ENCODE results near the gene ATP2C2. TPM values are rescaled to one million over a fixed set of nuclear protein-coding genes. Genes with fewer than 3 reads are reported as not detected.

The ATP2C2 gene
- polyA plus RNA-seq, 1 donor (not counting 4 experiments of a cell fraction or from before 2014, with no cell fraction given): 0.96 TPM

DNA sequence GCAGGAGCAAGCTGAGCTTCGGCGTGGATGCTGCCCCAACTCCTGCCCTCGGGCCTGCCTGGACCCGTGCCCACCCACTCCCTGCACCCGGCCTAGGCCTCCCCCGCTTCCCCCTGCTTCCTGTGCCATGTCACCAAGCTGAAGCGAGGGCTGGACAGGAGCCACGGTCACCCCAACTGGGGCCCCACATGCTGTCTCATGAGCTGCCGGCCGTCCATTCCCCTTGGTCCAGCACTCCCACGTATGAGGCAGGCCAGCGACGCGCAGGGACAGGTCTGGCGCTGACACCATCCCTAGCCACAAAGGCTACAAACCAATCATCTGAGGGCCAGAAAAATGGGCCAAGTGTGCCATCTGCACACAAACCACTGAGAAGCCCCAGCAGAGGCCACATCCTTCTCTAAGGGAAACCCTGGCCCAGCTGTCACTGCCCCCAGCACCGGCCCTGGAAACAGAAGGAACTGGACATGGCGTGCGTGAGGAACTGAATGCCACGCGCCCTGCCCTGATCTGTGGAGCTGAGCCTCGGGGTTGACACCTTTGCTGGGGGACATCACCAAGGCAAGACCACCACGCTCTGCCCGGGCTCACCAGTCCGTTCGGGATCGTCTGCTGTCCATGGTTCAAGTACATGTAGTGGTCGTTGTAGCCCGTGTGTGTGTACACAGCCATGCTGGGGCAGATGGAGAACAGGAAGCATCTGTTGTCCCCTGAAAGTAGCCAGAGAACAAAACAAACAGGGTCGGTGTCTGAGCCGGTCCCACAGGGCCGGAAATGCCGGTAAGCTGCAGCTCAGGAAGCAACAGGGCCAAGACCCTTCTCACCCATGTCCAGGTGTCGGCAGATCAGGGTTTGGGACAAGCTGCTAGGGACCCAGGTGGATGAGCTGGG is 113.9 kb downstream of the ATP2C2 start:
- peaks cover 40 to 61% of the 10 kb centered on the region in 2 experiments for H3K36me3 ChIP-seq (ENCODE audit: control insufficient read depth in 2 of 2, extremely low read depth in 1 of 2, insufficient read depth in 2 of 2, low read length in 2 of 2)
- H3K4me1 ChIP-seq (ENCODE audit: control insufficient read depth, extremely low read depth, insufficient read depth, low read length): no peaks in the 10 kb centered on the region
- no peak overlapping the region for H3K4me2 ChIP-seq (ENCODE audit: control insufficient read depth, extremely low read depth, insufficient read depth, low read depth, low read length)
- FAIRE-seq: no peak
- no peak overlapping the region for H3K27ac ChIP-seq (ENCODE audit: control insufficient read depth, insufficient read depth, low read length)
- DNase-seq (ENCODE audit: low read depth, low spot score): no peak
- dilution Hi-C loops (cut with MboI; ENCODE audit: extremely low pct_ligation_motif_present, low sequenced_read_pairs): no loop called here
- H3K27me3 ChIP-seq (ENCODE audit: control insufficient read depth, extremely low read depth, insufficient read depth, low read length): no peaks in the 10 kb centered on the region
- H3K4me3 ChIP-seq (ENCODE audit: control insufficient read depth in 2 of 3, extremely low read depth in 1 of 3, insufficient read depth in 2 of 3, low read depth in 1 of 3, low read length in 3 of 3): no peak overlapping the region
- peaks cover 9% of the 10 kb centered on the region for H3K79me2 ChIP-seq (ENCODE audit: control insufficient read depth, insufficient read depth, low read length)
- no peaks in the 10 kb centered on the region for H3K9me3 ChIP-seq (ENCODE audit: control insufficient read depth, low read depth, low read length)
- no peak overlapping the region for H3K9ac ChIP-seq (ENCODE audit: control insufficient read depth, extremely low read depth, insufficient read depth, low read length)
- H2AFZ ChIP-seq (ENCODE audit: control insufficient read depth, low read length): no peak overlapping the region
- peaks cover 5% of the 10 kb centered on the region for H4K20me1 ChIP-seq (ENCODE audit: control insufficient read depth, extremely low read depth, insufficient read depth, low read length)
- TF ChIP-seq EZH2 (IDR thresholded peaks at IDR 0.05; ENCODE audit: low read length): no peak
- TF ChIP-seq, protein P1, sequence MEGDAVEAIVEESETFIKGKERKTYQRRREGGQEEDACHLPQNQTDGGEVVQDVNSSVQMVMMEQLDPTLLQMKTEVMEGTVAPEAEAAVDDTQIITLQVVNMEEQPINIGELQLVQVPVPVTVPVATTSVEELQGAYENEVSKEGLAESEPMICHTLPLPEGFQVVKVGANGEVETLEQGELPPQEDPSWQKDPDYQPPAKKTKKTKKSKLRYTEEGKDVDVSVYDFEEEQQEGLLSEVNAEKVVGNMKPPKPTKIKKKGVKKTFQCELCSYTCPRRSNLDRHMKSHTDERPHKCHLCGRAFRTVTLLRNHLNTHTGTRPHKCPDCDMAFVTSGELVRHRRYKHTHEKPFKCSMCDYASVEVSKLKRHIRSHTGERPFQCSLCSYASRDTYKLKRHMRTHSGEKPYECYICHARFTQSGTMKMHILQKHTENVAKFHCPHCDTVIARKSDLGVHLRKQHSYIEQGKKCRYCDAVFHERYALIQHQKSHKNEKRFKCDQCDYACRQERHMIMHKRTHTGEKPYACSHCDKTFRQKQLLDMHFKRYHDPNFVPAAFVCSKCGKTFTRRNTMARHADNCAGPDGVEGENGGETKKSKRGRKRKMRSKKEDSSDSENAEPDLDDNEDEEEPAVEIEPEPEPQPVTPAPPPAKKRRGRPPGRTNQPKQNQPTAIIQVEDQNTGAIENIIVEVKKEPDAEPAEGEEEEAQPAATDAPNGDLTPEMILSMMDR (optimal IDR thresholded peaks at IDR 0.05 in 1 of 3, IDR thresholded peaks at IDR 0.05 in 1 of 3, conservative IDR thresholded peaks at IDR 0.05 in 1 of 3; ENCODE audit: extremely low read depth in 1 of 3, insufficient read depth in 2 of 3, low read length in 3 of 3): no peak
- H3K9me1 ChIP-seq (ENCODE audit: control insufficient read depth, extremely low read depth, insufficient read depth, low read length): no peaks in the 10 kb centered on the region

DNA sequence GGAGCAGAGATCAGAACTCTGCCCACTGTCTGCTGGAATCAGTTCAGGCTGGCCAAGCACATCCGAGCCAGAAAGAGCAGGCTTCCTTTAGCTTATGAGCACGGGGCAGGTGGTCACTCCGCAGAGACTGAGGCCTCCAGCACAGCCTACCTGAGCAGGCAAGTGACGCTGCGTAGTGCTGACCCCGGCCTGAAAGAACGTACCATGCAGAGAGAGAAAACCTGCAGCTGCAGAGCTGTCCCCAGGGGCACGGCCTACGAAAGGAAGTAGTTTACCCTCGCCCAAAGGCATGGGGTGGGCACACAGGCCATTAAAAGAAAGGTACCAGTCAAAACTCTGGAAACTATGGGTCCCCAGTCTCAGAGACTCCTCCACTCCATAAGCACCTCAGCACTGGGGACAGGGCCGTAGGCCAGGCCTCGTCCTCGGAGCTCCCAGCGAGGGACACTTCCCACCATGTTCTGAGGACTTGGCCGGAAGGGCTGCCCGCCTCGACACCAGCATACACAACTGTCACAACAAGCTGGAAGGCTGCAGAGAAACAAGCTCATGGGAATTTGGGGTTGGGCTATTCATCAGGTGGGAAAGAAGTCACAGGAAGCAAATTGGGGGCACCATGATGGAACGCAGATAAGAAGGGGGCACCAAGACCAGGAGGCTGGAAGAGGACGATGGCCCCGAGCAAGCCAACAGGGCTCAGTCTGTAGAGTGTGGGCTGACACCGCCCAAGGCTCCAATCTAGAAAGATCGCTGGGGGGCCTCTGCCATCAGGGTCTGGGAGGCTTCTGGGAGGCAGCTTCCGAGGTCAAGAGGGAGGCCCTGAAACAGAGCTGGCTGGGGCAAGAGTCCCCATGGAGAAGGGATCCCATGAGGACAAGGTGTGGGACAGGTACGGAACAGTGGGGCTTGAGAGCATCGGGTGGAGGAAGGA is 114.9 kb downstream of the ATP2C2 start:
- Histone ChIP-seq H3K9me3 (ENCODE audit: control insufficient read depth, low read depth, low read length) (no peaks in the 10 kb centered on the region), H2AFZ (ENCODE audit: control insufficient read depth, low read length) (no peak overlapping the region), H3K4me2 (ENCODE audit: control insufficient read depth, extremely low read depth, insufficient read depth, low read depth, low read length) (no peak overlapping the region), H3K9ac (ENCODE audit: control insufficient read depth, extremely low read depth, insufficient read depth, low read length) (no peak overlapping the region), H3K27ac (ENCODE audit: control insufficient read depth, insufficient read depth, low read length) (no peak overlapping the region), H3K9me1 (ENCODE audit: control insufficient read depth, extremely low read depth, insufficient read depth, low read length) (no peaks in the 10 kb centered on the region), H4K20me1 (ENCODE audit: control insufficient read depth, extremely low read depth, insufficient read depth, low read length) (peaks cover 5% of the 10 kb centered on the region), H3K27me3 (ENCODE audit: control insufficient read depth, extremely low read depth, insufficient read depth, low read length) (no peaks in the 10 kb centered on the region), H3K4me3 (ENCODE audit: control insufficient read depth in 2 of 3, extremely low read depth in 1 of 3, insufficient read depth in 2 of 3, low read depth in 1 of 3, low read length in 3 of 3) (no peak overlapping the region), H3K4me1 (ENCODE audit: control insufficient read depth, extremely low read depth, insufficient read depth, low read length) (no peaks in the 10 kb centered on the region), H3K36me3 (ENCODE audit: control insufficient read depth in 2 of 2, extremely low read depth in 1 of 2, insufficient read depth in 2 of 2, low read length in 2 of 2) (peaks cover 44 to 61% of the 10 kb centered on the region in 2 experiments), H3K79me2 (ENCODE audit: control insufficient read depth, insufficient read depth, low read length) (peaks cover 13% of the 10 kb centered on the region)
- no peak for DNase-seq (ENCODE audit: low read depth, low spot score)
- no peak for FAIRE-seq
- no peak for TF ChIP-seq EZH2 (IDR thresholded peaks at IDR 0.05; ENCODE audit: low read length)
- TF ChIP-seq, protein P1 (optimal IDR thresholded peaks at IDR 0.05 in 1 of 3, IDR thresholded peaks at IDR 0.05 in 1 of 3, conservative IDR thresholded peaks at IDR 0.05 in 1 of 3; ENCODE audit: extremely low read depth in 1 of 3, insufficient read depth in 2 of 3, low read length in 3 of 3): no peak
- dilution Hi-C loops (cut with MboI; ENCODE audit: extremely low pct_ligation_motif_present, low sequenced_read_pairs): no loop called here
